DMS79 (cell line): ENCODE results near the gene RAD51B.
A peak's percentile ranks its signal among the peaks of the same experiment; 100 is the strongest.
"Not testable (repeated sequence)": the region's sequence is repeated elsewhere in the genome, so short reads cannot be mapped to it uniquely, and the experiment has no call there.

Source experiments
- DNase-seq: peaks from one replicate; lab custom pipeline; 2025; lab: John Stamatoyannopoulos, UW

The RAD51B gene

DNA sequence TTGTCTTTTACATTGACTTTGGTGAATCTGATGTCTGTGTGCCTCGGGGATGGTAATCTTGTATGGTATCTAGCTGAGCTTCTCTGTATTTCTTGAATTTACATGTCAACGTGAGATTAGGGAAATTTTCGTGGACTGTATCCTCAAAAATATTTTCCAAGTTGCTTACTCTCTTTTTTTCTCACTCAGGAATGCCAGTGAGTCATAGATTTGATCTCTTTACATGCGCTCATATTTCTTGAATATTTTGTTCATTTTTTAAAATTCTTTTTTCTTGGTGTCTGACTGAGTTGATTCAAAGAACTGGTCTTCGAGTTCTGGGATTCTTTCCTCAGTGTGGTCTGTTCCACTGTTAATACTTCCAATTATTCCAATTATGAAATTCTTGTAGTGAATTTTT lies 207.7 kb downstream of the RAD51B start:
- no peak for DNase-seq

GRCh38 chr14:68028075-68028474 lies 208.5 kb downstream of the RAD51B start:
- DNase-seq = no peak

- DNase-seq = not testable (repeated sequence)
Observed at GRCh38 chr14:68031011-68031410, 211.4 kb downstream of the RAD51B start.

- no peak for DNase-seq
Observed at GRCh38 chr14:68032154-68032553, 212.6 kb downstream of the RAD51B start.

DNA sequence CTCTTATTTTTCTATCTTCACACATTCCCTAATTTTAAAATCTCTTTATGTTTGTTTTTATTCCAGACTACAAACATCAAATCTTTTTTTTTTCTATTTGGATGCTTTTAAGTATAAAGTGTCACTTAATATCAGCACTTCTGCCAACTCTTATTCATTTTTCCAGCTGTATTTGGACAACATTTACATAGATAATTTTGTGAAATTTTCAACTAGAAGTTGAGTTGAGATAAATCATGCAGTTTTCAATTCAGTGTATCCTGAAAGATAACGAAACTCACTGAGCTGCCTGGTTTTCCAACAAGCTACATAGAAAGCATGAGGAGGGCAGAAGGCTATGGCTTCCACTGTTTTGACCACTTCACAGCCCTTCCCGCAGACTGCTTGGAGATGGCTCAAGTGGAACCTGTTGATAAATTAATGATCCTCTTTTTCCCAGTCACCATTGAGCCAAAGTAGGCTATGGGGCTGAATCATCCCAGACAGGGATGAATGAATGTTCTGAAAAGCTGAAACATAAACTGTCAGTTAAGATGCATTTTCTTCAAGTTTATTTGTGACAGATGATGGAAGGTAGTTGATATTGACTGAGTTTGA lies 213.9 kb downstream of the RAD51B start:
- peak; percentile 17 for DNase-seq

DNA sequence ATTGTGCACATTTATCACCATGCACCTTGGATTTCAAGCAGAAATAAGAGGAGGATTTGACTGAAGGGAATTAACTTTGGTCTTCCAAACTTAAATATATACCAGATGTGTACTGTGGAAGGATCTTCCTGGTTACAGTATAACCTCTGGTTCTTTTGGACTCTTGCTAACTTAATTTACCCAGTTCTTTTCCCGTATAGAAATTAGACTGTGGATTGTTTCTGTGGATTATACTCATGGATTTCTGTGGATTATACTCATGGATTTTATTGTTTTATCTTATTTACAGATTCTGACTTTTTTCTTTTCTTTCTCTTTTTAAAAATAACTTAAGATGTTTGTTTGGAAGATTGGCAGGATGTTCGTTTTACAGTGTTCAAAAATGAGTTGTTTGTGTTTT lies 215.3 kb downstream of the RAD51B start:
- DNase-seq = no peak

DNA sequence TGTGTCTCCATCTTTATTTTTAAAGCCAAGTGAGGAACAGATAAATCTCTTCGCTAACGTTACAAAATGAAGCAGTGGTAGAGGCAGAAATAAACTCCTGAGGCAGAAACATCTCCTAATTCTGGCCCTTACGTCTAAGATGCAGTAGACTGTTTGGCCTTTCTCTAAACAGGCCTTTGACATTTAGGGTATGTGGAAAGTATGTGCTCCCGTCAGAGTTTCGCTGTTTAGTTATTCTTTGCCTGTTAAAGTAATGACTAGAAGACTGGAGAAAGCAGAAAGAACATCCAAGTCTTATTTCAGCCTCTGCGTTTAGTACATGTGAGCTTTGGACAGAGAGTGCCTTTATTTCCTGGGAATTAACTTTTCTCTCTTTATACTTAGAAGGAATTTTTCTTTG lies 216.6 kb downstream of the RAD51B start:
- no peak for DNase-seq

DNA sequence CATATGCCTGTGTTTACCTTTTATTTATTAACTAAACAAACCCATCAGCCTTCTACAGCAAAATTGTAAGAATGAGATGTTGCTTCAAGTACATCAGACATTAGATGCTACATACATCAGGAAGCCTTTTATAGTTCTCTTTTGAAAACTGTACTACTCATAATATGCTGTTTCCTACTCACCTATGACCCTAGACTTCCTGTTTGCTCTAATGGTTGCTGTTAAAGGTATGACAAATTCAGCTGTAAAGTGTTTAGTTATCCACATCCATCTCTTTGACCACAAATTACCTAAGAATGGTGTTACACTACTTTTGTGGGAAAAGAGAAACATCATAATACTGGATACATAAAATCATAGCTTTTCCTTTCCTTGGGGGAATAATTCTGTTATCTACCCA lies 220.0 kb downstream of the RAD51B start:
- DNase-seq = no peak

DNA sequence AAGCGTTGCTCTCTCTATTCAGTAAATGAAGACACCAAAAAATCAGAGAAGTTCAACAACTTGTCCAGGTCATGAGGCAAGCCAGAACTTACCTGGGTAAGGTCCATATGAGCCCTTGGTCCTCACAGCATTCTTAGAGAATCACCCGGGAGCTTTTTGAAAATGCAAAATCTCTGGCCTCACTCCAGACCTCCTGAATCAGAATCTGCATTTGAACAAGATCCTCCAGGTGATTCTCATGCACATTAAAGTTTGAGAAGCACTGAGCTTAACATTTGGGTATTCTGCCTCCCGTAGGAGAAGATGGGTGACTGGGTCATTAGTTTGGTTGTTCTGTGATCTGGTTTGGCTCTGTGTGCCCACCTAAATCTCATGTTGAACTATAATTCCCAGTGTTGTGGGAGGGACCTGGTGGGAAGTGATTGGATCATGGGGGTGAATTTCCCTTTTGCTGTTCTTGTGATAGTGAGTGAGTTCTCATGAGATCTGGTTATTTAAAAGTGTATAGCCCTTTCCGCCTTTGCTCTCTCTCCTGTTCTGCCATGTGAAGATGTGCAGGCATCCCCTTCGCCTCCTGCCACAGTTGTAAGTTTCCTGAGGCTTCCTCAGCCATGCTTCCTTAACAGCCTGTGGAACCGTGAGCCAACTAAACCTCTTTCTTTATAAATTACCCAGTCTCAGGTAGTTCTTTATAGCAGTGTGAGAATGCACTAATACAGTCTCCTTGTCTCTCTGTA lies 221.2 kb downstream of the RAD51B start:
- DNase-seq = no peak

DNA sequence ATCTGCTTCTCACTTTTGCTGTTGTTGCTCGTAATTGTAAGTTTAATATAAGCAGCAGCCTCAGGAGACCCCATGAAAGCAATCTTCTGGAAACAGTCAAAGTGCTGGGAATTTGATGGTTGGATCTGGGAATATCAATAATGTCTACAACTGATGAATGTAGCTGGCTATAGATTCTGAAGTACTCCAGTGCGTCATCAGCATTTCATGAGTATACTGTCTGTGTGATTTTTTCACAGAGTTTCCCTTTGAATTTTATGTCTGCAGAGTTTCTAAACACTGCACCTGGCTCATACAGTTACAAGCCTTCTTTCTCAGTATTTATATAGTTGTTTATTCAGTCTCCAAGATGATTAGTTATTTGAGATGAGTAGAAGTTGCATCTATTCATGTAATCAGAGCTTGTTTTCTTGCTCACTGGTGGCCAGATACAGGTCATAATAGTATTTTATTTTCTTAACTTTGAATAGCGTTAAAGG lies 222.3 kb downstream of the RAD51B start:
- DNase-seq = no peak

DNA sequence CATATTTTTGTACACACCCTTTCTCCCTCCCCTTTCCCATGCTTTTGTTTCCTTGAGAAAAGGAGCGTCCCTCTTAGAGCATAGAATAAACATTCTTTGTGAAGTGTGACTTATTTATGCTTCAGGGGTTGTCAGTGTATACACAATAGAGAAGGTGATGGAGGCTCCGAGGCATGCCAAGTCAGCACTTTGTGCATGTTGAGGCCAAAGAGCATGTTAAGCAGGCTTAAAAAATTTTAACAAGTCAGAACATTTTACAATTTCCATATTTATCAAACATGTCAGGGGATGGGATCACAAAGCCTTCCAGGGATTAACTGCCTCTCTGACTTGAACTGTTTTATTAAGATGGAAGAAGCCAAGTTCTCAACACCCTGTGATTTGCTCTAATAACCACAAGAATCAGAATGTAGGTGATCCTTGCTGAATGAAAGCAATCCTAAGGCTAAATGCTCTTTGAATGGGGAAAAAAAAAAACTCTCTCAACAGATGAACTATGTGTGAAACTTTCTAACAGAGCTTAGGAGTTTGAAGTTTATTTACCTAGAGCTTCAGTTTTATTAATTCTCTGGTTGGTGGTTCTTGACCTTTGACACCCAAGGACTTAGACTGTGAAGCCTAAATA lies 223.1 kb downstream of the RAD51B start:
- DNase-seq = peak; percentile 26

DNA sequence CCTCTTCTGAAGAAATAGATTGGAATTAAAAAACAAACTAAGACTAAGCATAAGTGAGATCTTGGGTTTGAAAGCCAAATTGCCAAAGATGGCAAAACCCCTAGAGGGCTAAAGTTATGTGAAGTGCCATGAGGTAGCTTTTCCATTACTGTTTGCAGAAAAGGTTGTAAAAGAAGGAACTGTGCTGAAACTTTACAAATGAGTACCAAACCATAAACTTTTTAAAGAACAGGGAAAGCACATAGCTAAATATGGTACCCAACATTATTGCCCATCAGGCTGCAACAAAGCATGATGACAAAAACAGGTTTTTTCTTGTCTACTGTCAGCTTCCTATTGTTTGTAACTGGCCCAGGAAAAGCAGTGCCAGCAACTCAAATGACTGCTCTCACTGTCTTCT lies 224.2 kb downstream of the RAD51B start:
- no peak for DNase-seq

DNA sequence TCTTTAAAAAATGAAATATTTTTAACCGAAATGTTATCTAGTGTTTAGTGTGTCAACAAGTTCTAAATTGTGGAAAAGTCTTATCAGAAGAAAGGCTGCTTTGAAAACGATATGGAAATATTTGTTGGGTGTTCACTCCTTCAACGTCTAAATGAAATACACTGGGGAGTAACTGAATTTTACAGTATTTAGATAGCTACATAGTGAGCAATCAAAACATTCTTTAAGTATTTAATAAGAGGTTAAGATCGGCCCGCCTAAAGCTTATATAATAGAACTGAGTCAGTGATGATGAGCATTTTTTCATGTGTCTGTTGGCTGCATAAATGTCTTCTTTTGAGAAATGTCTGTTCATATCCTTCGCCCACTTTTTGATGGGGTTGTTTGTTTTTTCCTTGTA lies 228.3 kb downstream of the RAD51B start:
- DNase-seq = no peak

- DNase-seq = not testable (repeated sequence)
Observed at GRCh38 chr14:68048815-68049214, 229.2 kb downstream of the RAD51B start.

- no peak for DNase-seq
Observed at GRCh38 chr14:68050177-68050576, 230.6 kb downstream of the RAD51B start.

DNA sequence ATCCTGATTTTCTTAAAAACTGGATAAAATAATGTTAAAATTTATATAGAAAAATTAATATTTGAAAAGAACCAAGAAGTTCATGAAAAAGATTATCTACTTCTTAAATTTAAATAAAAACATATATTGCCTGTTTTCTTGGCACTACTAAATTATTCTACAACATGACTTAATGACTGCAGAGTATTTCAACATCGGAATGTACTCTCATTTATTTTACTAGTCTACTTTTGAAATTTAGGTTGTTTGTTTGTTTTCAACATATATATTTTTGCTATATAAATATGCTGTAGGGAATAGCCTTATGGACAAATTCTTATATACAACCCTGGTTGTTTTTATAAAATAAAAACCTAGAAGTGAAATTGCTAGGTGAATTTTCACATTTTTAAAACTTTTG lies 231.6 kb downstream of the RAD51B start:
- no peak for DNase-seq

DNA sequence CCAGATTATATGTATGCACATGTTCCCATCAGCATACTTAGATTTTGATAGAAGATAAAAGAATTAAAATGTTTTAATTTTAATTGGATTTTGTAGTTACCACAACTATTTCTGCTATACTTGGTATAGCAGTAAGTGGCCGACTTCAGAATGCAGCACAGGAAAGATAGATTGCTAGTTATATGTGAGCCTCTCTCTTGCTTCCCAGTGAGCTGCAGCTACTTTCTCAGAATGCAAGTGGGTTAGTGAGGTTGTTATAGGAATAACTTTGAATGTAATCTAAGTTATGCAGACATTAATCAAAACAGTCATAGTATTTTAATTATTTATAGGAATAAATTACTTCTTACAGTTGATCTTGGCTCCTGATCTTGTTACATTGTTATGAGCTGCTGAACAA lies 240.6 kb downstream of the RAD51B start:
- DNase-seq = no peak

- DNase-seq = no peak
Observed at GRCh38 chr14:68062651-68063050, 243.1 kb downstream of the RAD51B start.

DNA sequence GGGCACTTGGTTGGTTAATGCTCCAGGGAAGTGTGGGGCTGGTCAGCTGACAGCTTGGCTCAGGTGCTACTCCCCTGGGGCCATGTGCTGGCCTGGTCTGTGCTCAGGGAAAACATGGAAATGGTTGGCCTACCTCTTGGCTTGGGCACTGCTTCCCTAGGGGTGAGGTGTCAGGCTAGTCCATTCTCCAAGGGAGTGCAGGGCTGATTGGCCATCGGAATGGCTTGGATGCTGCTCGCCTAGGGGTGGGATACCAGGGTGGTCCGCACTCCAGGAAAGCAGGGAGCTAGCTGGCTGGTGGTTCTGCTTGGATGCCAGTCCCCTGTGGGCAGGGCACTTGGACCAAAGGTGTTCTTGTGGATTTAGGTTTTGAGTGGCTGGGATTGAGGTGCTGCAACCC lies 245.7 kb downstream of the RAD51B start:
- no peak for DNase-seq

DNA sequence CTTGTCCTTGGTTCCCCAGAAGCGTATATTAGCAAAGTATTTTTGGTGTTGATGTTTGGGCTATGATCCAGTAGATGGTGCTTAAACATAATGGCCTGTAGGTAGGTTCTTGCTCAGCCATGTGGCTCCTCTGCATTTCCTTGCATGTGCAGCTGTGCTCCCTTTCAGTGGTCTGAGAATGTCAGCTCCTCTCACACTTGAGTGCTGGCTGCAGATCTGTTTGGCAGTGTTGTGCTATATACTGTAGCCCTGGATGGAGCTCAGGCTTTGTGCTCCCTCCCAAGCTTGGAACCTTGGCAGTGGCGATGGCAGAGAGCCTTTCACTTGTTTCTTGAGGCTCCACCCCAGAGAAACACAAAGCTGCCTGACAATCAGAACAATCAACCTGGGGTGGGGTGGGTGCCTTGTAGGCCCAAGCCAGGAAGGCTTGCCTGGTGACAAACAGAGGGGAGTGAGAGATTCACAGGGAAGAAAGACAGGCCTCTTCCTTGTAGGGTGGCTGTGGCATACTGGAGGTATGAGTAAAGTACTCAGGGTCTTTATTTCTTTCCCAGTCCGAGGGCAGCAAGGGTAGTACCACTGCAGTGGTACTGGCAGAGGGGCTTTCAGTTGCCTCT lies 255.3 kb downstream of the RAD51B start:
- no peak for DNase-seq

GRCh38 chr14:68075382-68076029 lies 255.9 kb downstream of the RAD51B start:
- no peak for DNase-seq

GRCh38 chr14:68076451-68076850 lies 256.9 kb downstream of the RAD51B start:
- no peak for DNase-seq
